ENCODE measurements around the gene USP47.

USP47 gene

DNA sequence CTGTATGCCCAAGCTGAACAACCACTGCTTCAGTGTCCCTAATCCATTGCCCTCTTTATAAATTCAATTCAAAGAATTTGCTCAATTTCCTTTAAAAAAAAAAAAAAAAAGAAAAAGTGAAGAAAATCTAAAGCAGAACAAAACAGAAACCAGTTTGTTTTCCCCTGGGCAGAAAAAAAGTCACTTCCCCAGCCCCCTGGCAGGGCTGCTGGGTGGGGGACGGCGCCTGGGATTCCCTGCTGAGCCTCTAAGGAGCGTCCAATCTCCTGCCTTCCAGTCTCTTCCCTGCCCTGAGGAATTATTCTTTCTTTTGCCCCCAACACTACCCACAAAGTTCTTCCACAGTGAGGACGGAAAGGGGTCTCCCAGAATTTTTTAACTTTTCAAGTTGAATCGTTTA lies 142.8 kb downstream of the USP47 start:
- no peak overlapping the region for H3K27ac ChIP-seq (ENCODE audit: insufficient read depth, low read depth, low read length, poor library complexity, severe bottlenecking)
- H3K36me3 ChIP-seq (ENCODE audit: control insufficient read depth, insufficient read depth, low read length): no peaks in the 10 kb centered on the region
- no peaks in the 10 kb centered on the region for H3K27me3 ChIP-seq (ENCODE audit: control insufficient read depth, insufficient read depth, low read length, poor library complexity, severe bottlenecking)
- no peaks in the 10 kb centered on the region for H3K9me3 ChIP-seq (ENCODE audit: control insufficient read depth, low read length)
- H3K4me1 ChIP-seq (ENCODE audit: control insufficient read depth, insufficient read depth, low read length): no peaks in the 10 kb centered on the region
- H3K4me3 ChIP-seq (ENCODE audit: insufficient read depth, low read depth, low read length): no peak overlapping the region
- 62 to 64% methylated on average over 5 of the region's 5 CpGs for WGBS, 2 experiments

DNA sequence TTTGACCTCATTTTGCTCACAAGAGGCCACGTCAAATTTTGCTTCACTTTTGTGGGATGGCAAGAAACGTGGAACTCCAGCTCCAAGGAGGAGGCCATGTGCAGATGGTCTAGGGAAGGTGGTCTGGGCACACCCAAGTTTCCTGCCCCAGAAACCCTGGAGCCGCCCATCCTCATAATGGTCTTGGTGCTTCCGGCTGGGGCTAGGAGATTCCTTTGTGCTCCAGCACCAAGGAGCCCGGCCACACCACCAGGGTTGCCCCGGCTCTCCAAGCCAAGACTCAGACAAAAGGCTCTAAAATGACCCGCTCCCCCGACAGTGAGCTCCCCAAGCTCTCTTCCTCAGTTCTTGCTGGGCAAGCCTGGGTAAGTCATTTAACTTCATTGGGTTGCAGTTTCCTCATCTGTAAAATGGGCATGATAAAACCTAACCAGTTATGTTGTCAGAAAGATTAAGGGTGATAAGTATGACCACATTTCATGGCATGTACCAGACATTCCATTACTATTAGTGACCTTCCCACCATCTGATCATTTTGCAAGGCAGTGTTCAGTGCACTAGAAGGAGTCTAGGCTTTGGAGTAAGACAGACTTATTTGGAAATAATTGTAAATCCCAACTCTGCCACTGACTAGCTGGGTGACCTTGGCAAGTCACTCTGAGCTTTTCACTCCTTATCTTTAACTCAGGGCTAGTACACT lies 143.4 kb downstream of the USP47 start:
- Histone ChIP-seq H3K27me3 (ENCODE audit: control insufficient read depth, insufficient read depth, low read length, poor library complexity, severe bottlenecking) (no peaks in the 10 kb centered on the region), H3K27ac (ENCODE audit: insufficient read depth, low read depth, low read length, poor library complexity, severe bottlenecking) (no peak overlapping the region), H3K36me3 (ENCODE audit: control insufficient read depth, insufficient read depth, low read length) (no peaks in the 10 kb centered on the region)

DNA sequence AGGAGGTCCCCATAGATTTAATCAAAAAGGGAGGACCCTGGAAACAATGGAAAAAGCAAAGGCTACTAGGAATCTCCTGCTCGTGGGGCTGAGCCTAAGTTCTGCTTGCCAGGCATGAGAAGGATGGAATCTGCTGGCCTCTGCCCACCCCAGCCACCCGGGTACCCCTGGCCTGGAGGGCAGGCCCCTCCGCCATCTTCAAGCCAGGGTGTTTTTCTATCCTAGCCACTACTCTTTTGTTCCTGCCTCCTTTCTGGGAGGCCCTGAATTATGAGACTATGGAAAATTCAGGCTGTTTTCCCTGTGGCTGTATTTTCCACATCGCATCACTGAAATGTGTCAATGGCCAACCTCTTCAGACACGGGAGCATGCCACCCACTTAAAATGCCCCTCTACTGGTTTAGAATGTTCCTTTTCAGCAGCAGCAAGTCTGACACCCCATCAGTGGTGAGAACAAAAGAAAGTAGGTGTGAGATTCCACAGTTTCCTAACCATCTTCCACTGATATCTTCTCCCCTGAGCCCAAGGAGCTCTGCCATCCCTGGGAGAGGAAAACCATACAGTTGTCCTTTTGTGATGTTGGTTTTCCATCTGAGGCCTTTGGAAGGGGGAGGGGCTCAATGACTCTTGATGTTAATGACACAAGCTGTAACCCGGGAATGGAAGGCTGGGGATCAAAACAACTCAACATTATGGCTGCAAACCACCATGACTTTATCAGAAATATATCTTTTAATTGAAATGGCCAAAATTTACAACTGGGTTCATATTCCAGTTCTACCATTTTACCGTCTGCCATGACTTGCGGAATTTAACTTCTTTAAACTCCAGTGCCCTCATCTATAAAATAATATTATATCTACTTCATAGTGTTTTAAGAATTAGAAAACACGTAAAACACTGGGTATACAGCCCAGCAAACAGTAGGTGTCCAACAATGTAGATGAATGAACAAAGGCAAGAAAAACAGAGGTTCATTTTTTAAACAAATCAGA lies 144.5 kb downstream of the USP47 start:
- Histone ChIP-seq H3K4me3 (ENCODE audit: insufficient read depth, low read depth, low read length) (no peak overlapping the region), H3K36me3 (ENCODE audit: control insufficient read depth, insufficient read depth, low read length) (no peaks in the 10 kb centered on the region), H3K9me3 (ENCODE audit: control insufficient read depth, low read length) (no peaks in the 10 kb centered on the region), H3K27ac (ENCODE audit: insufficient read depth, low read depth, low read length, poor library complexity, severe bottlenecking) (no peak overlapping the region), H3K27me3 (ENCODE audit: control insufficient read depth, insufficient read depth, low read length, poor library complexity, severe bottlenecking) (no peaks in the 10 kb centered on the region), H3K4me1 (ENCODE audit: control insufficient read depth, insufficient read depth, low read length) (no peaks in the 10 kb centered on the region)
- 79 to 82% methylated on average over 7 to 9 of the region's 9 CpGs for WGBS, 2 experiments

More for the DNA sequence above, 143.4 kb downstream of the USP47 start:
- 88 to 90% methylated on average over 8 of the region's 8 CpGs for WGBS, 2 experiments
- Histone ChIP-seq H3K9me3 (ENCODE audit: control insufficient read depth, low read length) (no peaks in the 10 kb centered on the region), H3K4me1 (ENCODE audit: control insufficient read depth, insufficient read depth, low read length) (no peaks in the 10 kb centered on the region), H3K4me3 (ENCODE audit: insufficient read depth, low read depth, low read length) (no peak overlapping the region)

DNA sequence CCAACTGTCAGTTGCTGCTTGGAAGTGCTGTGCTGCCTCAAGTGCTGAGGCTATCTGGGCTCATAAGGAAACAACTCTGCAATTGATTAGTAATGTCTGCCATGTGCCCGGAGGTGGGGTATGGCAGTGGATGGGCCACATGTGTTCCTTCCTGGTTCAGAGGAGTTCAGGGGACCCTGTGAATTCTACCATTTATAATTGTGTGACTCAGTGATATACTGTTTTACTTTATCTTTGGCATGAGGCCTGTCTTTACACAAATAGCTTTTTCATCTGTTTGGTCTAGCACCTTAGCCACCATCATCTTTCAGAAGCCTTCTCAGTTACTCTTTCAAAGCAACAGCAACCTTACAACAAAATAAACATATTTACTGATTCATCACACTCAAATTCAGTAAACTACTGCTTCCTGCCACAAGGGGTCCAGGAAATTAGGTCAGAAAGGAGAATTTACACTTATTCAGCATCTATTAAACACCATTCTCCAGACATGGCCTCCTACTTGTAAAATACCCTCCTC lies 145.8 kb downstream of the USP47 start:
- Histone ChIP-seq H3K4me3 (ENCODE audit: insufficient read depth, low read depth, low read length) (no peak overlapping the region), H3K27ac (ENCODE audit: insufficient read depth, low read depth, low read length, poor library complexity, severe bottlenecking) (no peak overlapping the region), H3K9me3 (ENCODE audit: control insufficient read depth, low read length) (no peaks in the 10 kb centered on the region), H3K27me3 (ENCODE audit: control insufficient read depth, insufficient read depth, low read length, poor library complexity, severe bottlenecking) (no peaks in the 10 kb centered on the region), H3K36me3 (ENCODE audit: control insufficient read depth, insufficient read depth, low read length) (no peaks in the 10 kb centered on the region), H3K4me1 (ENCODE audit: control insufficient read depth, insufficient read depth, low read length) (no peaks in the 10 kb centered on the region)
- WGBS, 2 experiments: 90 to 93% methylated on average over 1 of the region's 1 CpG

DNA sequence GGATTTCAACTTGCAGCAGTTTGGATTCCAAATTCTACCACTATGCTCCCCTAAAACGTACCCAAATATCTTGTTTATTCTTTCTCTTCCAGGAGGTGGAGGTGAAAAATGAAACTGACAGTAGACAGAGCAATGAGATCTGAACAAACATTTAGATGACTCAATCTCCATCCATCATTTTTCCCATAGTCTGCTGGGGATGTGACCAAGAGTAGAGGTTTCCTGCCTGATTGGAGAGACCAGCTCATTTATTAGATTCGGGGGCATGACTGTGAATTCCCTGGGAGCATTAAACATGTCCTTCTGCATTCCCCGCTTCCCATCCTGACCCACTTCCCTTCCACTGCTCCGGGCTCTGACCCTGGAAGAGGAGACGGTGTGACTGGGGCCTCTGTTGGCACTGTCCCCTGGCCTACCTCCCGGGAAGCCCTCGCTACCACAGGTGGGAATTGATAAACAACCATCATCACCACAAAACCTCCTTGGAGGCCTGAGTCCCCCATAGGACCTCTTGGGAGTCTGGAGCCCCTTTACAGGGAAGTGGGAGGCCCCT lies 146.4 kb downstream of the USP47 start:
- Histone ChIP-seq H3K27me3 (ENCODE audit: control insufficient read depth, insufficient read depth, low read length, poor library complexity, severe bottlenecking) (no peaks in the 10 kb centered on the region), H3K4me3 (ENCODE audit: insufficient read depth, low read depth, low read length) (no peak overlapping the region), H3K27ac (ENCODE audit: insufficient read depth, low read depth, low read length, poor library complexity, severe bottlenecking) (no peak overlapping the region), H3K4me1 (ENCODE audit: control insufficient read depth, insufficient read depth, low read length) (no peaks in the 10 kb centered on the region), H3K9me3 (ENCODE audit: control insufficient read depth, low read length) (no peaks in the 10 kb centered on the region), H3K36me3 (ENCODE audit: control insufficient read depth, insufficient read depth, low read length) (no peaks in the 10 kb centered on the region)
- WGBS, 2 experiments: 84 to 90% methylated on average over 6 to 7 of the region's 7 CpGs

DNA sequence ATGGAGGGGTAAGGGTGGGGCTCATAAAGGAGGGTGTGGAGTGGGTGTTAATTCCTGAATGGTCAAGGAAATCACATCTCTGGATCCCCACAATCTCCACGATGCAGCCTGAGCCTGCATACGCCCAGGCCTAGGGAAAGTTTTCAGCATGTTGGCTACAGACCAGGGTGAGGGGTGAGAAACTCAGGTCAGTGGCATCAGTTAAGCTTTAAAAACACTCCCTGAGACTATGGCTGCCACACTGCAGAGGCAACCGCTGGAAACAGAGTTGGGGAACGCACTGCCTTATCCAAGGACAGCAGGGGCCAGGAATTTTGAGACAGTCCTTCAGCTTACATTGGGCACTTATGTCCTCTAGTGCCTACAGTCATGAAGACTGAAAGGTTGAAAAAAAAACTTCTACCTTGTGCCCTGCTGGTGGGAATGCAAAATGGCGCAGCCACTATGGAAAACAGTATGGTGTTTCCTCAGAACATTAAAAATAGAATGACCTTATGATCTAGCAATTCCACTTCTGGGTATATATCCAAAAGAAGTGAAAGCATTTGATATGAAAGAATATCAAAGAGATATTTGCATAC lies 147.0 kb downstream of the USP47 start:
- Histone ChIP-seq H3K27me3 (ENCODE audit: control insufficient read depth, insufficient read depth, low read length, poor library complexity, severe bottlenecking) (no peaks in the 10 kb centered on the region), H3K4me1 (ENCODE audit: control insufficient read depth, insufficient read depth, low read length) (no peaks in the 10 kb centered on the region), H3K27ac (ENCODE audit: insufficient read depth, low read depth, low read length, poor library complexity, severe bottlenecking) (no peak overlapping the region), H3K4me3 (ENCODE audit: insufficient read depth, low read depth, low read length) (no peak overlapping the region), H3K9me3 (ENCODE audit: control insufficient read depth, low read length) (no peaks in the 10 kb centered on the region), H3K36me3 (ENCODE audit: control insufficient read depth, insufficient read depth, low read length) (no peaks in the 10 kb centered on the region)
- WGBS, 2 experiments: 76 to 95% methylated on average over 4 to 5 of the region's 5 CpGs

DNA sequence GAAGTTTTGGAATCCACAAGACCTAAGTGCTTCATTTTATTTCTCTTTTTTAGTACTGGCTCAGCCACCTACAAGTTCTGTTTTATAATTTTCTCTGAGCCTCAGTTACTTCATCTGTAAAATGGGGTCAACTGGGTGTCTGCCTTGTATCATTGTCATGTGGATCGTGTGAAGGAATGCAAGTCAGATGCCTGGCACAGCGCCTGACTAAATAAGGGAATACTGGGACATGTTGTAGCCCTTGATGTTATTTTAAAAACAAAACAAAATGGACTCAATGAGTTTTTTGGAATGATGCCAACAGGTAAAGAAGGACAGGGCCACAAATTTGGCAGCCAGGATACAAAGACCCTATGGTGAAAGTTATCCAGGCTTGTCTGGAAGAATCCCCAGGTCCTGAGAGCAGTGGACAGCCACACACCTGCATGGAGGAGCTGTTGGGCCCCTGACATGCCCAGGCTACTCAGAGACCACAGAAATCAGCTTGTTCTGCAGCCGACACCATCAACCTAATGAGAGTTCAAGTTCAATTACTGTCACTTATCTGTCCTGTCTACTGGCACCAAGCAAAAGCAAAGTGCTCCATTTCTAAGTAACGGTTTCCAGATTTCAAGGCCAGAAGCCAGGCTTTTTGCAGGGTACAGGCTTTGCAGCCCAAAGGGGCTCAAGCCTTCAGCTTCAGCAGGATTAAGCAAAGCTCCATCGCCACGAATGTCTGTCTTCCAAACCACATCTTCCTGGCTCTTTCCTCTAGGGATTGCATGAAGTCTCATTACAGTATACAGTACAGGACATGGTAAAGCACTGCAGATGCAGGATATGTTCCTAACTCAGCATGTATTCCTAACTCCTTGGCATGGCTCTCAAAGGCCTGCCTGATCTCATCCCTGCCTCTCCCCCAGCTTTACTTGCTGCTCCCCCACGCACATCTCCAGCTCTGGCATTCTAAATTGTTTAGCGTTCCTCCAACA lies 148.3 kb downstream of the USP47 start:
- H3K9me3 ChIP-seq (ENCODE audit: control insufficient read depth, low read length): no peaks in the 10 kb centered on the region
- 90 to 92% methylated on average over 8 of the region's 8 CpGs for WGBS, 2 experiments
- no peaks in the 10 kb centered on the region for H3K27me3 ChIP-seq (ENCODE audit: control insufficient read depth, insufficient read depth, low read length, poor library complexity, severe bottlenecking)
- no peaks in the 10 kb centered on the region for H3K4me1 ChIP-seq (ENCODE audit: control insufficient read depth, insufficient read depth, low read length)
- no peak overlapping the region for H3K27ac ChIP-seq (ENCODE audit: insufficient read depth, low read depth, low read length, poor library complexity, severe bottlenecking)
- H3K36me3 ChIP-seq (ENCODE audit: control insufficient read depth, insufficient read depth, low read length): no peaks in the 10 kb centered on the region
- no peak overlapping the region for H3K4me3 ChIP-seq (ENCODE audit: insufficient read depth, low read depth, low read length)

DNA sequence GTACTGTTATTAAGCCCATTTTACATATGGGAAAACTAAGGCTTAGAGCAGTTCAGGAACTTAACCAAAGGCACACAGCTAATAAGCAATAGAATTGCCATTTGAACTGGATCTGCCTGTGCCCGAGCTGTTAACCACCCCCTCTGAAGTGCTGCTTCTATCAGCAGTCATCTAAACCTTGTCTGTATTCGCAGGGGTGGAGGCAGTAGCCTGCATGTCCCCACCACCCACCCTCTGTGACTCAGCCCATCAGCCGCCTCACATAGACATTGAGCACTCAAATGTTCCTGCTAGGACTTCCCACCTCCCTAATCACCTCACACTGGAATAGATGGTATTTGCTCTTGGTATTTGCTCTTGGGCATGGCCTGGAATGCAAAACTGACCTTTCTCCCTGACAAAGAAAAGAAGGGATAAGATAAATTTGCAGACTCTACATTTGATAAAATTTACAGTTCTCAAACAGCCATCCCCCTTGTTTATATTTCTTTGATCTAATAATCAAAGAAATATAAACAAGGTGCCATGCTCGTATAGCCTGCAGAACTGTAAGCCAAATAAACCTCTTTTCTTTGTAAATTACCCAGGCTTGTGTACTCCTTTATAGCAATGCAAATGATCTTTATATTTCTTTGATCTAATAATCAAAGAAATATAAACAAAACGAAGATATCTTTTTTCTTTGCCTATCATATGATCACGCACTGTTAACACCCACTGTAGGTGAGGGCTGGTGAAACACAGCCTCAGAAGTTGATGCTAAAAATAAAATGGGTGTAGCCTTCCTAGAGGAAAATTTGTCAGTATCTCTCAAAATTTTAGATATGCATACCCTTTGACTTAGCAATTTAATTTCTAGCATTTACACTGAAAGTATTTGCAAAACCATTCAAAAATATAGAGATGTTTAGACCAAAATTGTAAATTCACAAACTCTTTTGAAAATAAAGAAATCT lies 150.8 kb downstream of the USP47 start:
- Histone ChIP-seq H3K36me3 (ENCODE audit: control insufficient read depth, insufficient read depth, low read length) (no peaks in the 10 kb centered on the region), H3K4me3 (ENCODE audit: insufficient read depth, low read depth, low read length) (no peak overlapping the region), H3K27ac (ENCODE audit: insufficient read depth, low read depth, low read length, poor library complexity, severe bottlenecking) (no peak overlapping the region), H3K27me3 (ENCODE audit: control insufficient read depth, insufficient read depth, low read length, poor library complexity, severe bottlenecking) (no peaks in the 10 kb centered on the region), H3K9me3 (ENCODE audit: control insufficient read depth, low read length) (no peaks in the 10 kb centered on the region), H3K4me1 (ENCODE audit: control insufficient read depth, insufficient read depth, low read length) (no peaks in the 10 kb centered on the region)
- WGBS, 2 experiments: 87 to 88% methylated on average over 5 to 6 of the region's 6 CpGs
